GM18909 (cell line): ENCODE results near the gene OR1I1.

Source experiments
- ATAC-seq: cut with Tn5 transposase; IDR thresholded peaks from one replicate; pipeline ENCODE4 v1.9.1; 2021; ENCODE audit warnings: mild to moderate bottlenecking; ENCODE audit not compliant: unreplicated experiment, poor library complexity

Gene OR1I1

GRCh38 chr19:15115762-15116615, 34.0 kb downstream of the OR1I1 start:
- no peak for ATAC-seq

GRCh38 chr19:15116856-15117255, 34.8 kb downstream of the OR1I1 start:
- ATAC-seq: no peak

DNA sequence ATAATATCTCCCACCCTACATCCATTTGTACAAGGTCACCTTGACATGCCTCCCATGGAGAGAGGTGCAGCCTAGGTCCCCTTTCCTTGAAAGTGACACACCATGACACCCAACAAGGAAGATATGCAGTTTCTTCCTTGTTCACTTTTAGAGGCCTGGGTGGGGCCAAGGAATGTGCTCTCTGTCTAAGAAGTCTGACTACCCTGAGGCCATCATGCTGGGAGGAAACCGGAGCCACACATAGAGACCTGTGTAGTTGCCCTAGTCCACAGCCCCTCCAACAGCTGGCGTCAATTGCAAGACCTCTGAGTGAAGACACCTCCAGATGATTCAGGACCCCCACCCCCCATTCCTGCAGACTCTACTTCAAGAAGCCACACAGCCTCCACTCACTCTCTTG, 36.2 kb downstream of the OR1I1 start:
- ATAC-seq: no peak

GRCh38 chr19:15118789-15119494, 36.9 kb downstream of the OR1I1 start:
- no peak for ATAC-seq

DNA sequence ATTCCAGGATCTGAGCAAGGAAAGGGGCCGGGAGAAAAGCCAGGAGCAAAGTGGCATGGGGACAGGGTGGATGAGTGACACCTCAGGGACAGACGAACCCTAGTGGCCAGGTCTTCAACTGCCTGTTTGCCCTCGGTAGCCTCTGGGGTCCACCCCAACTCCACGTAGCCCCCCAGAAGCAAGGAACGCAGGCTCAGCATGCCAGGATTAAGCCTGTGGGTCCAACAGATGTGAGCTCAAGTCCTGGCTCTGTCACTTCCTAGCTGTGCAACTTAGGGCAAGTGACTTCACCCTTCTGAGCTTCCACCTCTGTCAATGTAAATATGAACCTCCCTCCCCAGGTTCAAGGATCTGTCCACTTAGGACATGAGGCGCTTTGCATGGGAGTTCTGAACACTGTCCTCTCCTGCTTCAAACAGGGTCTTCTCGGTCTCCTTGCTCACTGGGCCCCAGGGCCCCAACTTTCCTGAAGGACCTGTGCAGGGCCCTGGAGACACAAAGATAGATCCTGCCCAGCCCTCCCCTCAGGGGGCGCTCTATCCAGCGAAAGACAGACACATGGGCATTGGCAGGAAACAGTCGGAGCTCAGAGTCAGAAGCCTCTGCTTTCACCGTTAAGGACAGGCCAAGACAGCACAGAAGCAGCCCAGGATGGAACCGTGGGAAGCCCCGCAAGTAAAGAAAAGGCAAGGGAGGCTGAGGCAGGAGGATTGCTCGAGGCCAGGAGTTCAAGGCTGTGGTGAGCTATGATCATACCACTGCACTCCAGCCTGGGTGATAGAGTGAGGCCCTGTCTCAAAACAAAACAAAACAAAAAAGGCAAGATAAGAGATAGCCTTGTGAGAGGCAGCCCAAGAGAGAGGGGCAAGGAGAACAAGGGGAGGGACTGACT, 38.4 kb downstream of the OR1I1 start:
- no peak for ATAC-seq

DNA sequence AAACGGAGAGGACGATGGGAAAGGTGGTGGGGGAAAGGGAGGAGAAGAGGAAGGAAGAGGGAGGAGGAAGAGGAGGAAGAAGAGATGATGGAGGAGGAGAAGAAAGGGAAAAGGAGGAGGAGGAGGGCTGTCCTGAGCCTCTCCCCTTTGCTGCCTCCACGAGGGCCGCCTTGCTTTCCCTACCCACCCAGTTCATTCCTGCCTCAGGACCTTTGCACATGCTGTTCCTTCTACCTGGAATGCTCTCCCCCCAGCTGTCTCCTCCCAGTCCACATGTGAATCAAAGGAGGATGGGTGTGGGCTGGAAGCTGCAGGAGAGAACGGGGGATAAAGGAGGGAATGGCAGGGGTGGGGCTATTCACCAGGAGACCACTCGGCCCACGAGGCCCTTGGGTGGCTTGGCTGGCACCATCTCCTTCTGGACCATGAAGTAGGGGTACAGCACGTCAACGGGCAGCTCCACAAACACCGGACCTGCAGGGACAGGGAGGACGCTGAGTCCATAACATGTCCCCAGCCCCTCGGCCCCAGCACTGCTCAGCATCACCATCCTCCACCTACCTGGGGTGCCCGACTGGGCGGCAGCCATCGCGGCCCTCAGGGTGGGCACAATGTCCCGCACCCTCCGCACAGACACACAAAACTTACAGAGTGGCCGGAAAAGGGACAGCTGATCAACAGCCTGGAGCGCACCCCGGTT, 40.5 kb downstream of the OR1I1 start:
- ATAC-seq: no peak

GRCh38 chr19:15123031-15123890, 41.2 kb downstream of the OR1I1 start:
- no peak for ATAC-seq

- no peak for ATAC-seq
Measured at GRCh38 chr19:15123900-15124299, 41.9 kb downstream of the OR1I1 start.

- peak; percentile 3 for ATAC-seq
Measured at GRCh38 chr19:15124572-15125231, 42.7 kb downstream of the OR1I1 start.

- peak; percentile 89 for ATAC-seq
Measured at GRCh38 chr19:15125232-15126067, 43.4 kb downstream of the OR1I1 start.

DNA sequence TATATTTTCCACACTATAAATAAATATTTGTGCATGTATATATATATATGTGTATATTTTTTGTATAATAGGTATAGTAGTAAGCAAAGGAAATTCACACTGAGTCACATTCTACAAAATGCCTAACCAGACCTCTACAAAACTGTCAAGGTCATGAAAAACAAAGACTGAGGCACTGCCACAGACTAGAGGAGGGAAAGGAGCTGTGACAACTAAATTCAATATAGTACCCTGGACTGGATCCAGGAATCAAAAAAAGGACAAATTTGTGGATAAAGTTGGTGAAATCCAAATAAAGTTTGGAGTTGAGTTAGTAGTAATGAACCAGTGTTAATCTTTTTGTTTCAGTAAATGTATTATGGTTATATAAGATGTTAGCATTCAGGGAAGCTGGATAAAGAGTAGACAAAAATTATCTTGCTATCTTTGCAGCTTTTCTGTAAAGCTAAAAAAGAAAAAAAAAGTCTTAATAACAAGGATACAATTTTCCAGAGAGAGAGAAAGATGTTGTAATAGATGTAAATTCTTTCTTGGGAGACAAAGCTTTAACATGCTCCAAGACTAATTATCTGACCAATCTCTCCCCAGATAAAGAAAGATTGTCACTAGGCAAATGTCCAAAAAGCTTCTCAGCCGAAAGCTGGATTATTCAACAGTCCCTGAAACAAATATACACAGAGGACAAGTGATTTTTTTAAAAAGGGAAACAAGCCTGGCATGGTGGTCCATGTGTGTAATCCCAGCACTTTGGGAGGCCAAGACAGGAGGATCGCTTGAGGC, 44.3 kb downstream of the OR1I1 start:
- no peak for ATAC-seq

GRCh38 chr19:15128162-15128770, 46.3 kb downstream of the OR1I1 start:
- ATAC-seq: no peak

DNA sequence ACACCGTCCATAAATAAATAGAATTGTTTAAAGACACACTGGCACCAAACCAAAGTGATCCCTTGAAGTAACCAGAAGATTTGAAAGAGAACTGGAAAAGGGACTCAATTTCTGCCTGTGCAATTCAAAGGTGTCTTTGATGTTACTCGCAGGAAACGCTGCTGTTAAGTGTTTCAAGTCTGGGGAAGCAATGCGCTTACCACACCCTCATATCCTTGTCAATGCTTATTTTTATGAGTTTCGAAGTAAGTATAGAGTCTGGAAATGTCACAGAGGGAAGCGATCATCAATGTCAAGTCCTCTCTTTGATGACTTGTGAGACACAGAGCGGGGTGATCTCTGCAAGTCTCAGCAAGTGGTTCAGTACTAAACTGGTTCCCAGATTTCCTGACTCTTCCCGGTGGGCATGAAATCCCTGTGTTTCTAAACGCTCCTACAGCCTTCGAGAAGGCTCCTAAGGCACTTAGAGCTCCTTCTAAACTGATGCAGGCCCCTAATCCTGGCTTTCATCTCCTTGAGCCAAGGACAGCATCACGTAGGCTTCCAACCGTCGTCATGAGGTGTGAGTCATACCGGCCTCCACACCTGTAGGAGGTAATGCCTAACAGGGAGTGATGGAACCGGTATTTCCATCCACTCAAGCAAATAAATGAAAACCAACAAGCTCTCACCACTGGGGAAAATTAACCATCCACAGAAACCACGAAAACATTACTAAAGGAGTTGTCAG, 48.0 kb downstream of the OR1I1 start:
- ATAC-seq: no peak

DNA sequence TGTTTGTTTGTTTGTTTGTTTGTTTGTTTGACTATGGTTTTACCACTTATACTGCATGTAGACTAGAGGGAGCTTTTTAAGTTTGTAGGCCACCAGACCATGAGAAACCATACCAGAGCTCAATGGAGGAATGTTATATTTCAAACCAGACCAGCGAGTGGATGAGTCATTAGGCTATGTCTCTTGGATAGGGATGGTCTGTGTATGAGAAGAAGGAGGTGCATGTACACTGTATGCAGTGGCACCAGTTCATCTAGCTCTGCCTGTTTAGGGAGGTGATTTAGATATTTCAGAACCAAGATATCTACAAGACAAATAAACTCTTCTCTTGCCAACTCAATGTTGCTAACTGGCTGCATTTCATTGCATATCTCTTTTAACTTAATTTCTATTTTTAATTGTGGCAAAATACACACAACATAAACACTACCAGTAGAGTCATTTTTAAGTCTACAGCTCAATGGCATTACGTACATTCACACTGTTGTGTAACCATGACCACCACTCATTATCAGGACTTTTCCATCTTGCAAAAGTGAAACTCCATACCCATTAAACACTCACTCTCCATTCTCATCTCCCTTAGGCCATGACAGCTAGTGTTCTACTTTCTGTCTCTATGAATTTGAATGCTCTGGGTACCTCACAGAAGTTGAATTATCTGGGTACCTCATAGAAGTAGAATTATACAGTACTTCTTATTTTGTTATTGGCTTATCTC, 54.4 kb downstream of the OR1I1 start:
- ATAC-seq: no peak

- ATAC-seq: no peak
Measured at GRCh38 chr19:15137777-15138176, 55.8 kb downstream of the OR1I1 start.
